IMR-90 (cell line): ENCODE measurements around the gene ATP11B. TPM values are rescaled to one million over a fixed set of nuclear protein-coding genes. Genes with fewer than 3 reads are reported as not detected.

Experiments used
- ATAC-seq: fragments of 200-7000 bp; cut with Tn5 transposase; 2 replicates; pipeline ENCODE4 v1.9.1; 2020; ENCODE audit warnings: low read depth, mild to moderate bottlenecking, moderate library complexity
- BruUV-seq: library from RNA; stranded (reverse); fragments of 400-500 nt; replicated peaks from 2 replicates; lab custom pipeline; 2021; lab: Mats Ljungman, UMichigan
- CTCF ChIA-PET: fragments of 300-600 bp; formaldehyde crosslinking; extraction: SDS; loops from one replicate; lab custom pipeline; 2021; ENCODE audit warnings: antibody characterized with exemption; lab: Yijun Ruan, JAX
- POLR2A ChIA-PET: fragments of 300-600 bp; sonication (Branson Sonifier 250); formaldehyde crosslinking; loops from one replicate; lab custom pipeline; 2022; ENCODE audit warnings: antibody characterized with exemption; ENCODE audit not compliant: unreplicated experiment; lab: Charles Lee
- DNase-seq: peaks from one replicate; pipeline ENCODE4 v3.0.0; 2013
- H2AFZ ChIP-seq: replicated peaks from 2 replicates; pipeline ENCODE3; 2013; ENCODE audit warnings: low read length, mild to moderate bottlenecking; ENCODE audit not compliant: poor library complexity
- H2AK5ac ChIP-seq: 2 replicates; pipeline ENCODE4 v1.6.1; 2013; ENCODE audit warnings: low read depth, low read length, inconsistent platforms
- H2AK9ac ChIP-seq: replicated peaks from 2 replicates; pipeline ENCODE3; 2013; ENCODE audit warnings: mild to moderate bottlenecking, low read depth, low read length, moderate library complexity; ENCODE audit not compliant: poor library complexity
- H2BK120ac ChIP-seq: 2 replicates; pipeline ENCODE4 v1.6.1; 2013; ENCODE audit warnings: low read depth, low read length, inconsistent platforms
- H2BK15ac ChIP-seq: 3 replicates; pipeline ENCODE4 v1.6.1; 2013; ENCODE audit warnings: low read depth, low read length, inconsistent platforms
- H2BK20ac ChIP-seq: 2 replicates; pipeline ENCODE4 v1.6.1; 2013; ENCODE audit warnings: low read depth, mild to moderate bottlenecking, inconsistent platforms, low read length, moderate library complexity
- H2BK5ac ChIP-seq: 2 replicates; pipeline ENCODE4 v1.6.1; 2013; ENCODE audit warnings: mild to moderate bottlenecking, low read depth, low read length, inconsistent platforms; ENCODE audit not compliant: poor library complexity, severe bottlenecking
- H3K14ac ChIP-seq: replicated peaks from 2 replicates; pipeline ENCODE4 v1.6.1; 2013; ENCODE audit warnings: low read depth, low read length, inconsistent platforms
- H3K18ac ChIP-seq: 2 replicates; pipeline ENCODE4 v1.6.1; 2013; ENCODE audit warnings: low read depth, low read length, control low read depth
- H3K23ac ChIP-seq: 2 replicates; pipeline ENCODE4 v1.6.1; 2013; ENCODE audit warnings: low read depth, low read length, inconsistent platforms
- H3K27ac ChIP-seq: 2 replicates; pipeline ENCODE4 v1.5.1; 2013; ENCODE audit warnings: mild to moderate bottlenecking, control low read depth, low read length; ENCODE audit not compliant: insufficient read depth
- H3K27me3 ChIP-seq: 2 replicates; pipeline ENCODE4 v1.6.1; 2013; ENCODE audit warnings: low read length; ENCODE audit not compliant: control insufficient read depth, insufficient read depth
- H3K36me3 ChIP-seq: 2 replicates; pipeline ENCODE4 v1.6.1; 2013; ENCODE audit warnings: low read length, mixed read lengths; ENCODE audit not compliant: control insufficient read depth, insufficient read depth
- H3K4ac ChIP-seq: 2 replicates; pipeline ENCODE4 v1.6.1; 2013; ENCODE audit warnings: low read depth, low read length, inconsistent platforms
- H3K4me1 ChIP-seq: 2 replicates; pipeline ENCODE4 v1.6.1; 2013; ENCODE audit warnings: low read length, mixed read lengths; ENCODE audit not compliant: control insufficient read depth, insufficient read depth
- H3K4me2 ChIP-seq: 2 replicates; pipeline ENCODE4 v1.6.1; 2013; ENCODE audit warnings: low read depth, mild to moderate bottlenecking, control low read depth, low read length, moderate library complexity
- H3K4me3 ChIP-seq: 2 replicates; pipeline ENCODE4 v1.5.1; 2013; ENCODE audit warnings: low read depth, mild to moderate bottlenecking, control low read depth, low read length, moderate library complexity; ENCODE audit not compliant: insufficient read depth
- H3K56ac ChIP-seq: 2 replicates; pipeline ENCODE4 v1.6.1; 2013; ENCODE audit warnings: low read length, inconsistent platforms; ENCODE audit not compliant: insufficient read depth; ENCODE audit errors: extremely low read depth
- H3K79me1 ChIP-seq, 2 experiments: 2 replicates each; pipeline ENCODE4 v1.6.1; 2013; ENCODE audit warnings: low read length in 2 of 2, inconsistent platforms in 1 of 2, low read depth in 1 of 2
- H3K9ac ChIP-seq: 2 replicates; pipeline ENCODE4 v1.6.1; 2013; ENCODE audit warnings: low read depth, low read length, control low read depth
- H3K9me1 ChIP-seq: 2 replicates; pipeline ENCODE4 v1.6.1; 2013; ENCODE audit warnings: low read length, inconsistent platforms; ENCODE audit not compliant: insufficient read depth
- H3K9me3 ChIP-seq: 2 replicates; pipeline ENCODE4 v1.6.1; 2013; ENCODE audit warnings: low read length; ENCODE audit not compliant: control insufficient read depth, insufficient read depth
- H4K20me1 ChIP-seq: 2 replicates; pipeline ENCODE4 v1.6.1; 2013; ENCODE audit warnings: low read length, inconsistent platforms; ENCODE audit not compliant: insufficient read depth
- H4K5ac ChIP-seq: 2 replicates; pipeline ENCODE4 v1.6.1; 2013; ENCODE audit warnings: mild to moderate bottlenecking, low read depth, low read length, control low read depth
- H4K8ac ChIP-seq, 2 experiments: 2 replicates each; pipeline ENCODE4 v1.6.1; 2013; ENCODE audit warnings: low read depth in 2 of 2, low read length in 2 of 2, control low read depth in 1 of 2, inconsistent platforms in 1 of 2
- H4K91ac ChIP-seq: 2 replicates; pipeline ENCODE4 v1.6.1; 2013; ENCODE audit warnings: low read depth, low read length, inconsistent platforms; ENCODE audit not compliant: insufficient read depth
- CEBPB ChIP-seq: IDR thresholded peaks from 2 replicates; pipeline ENCODE4 v1.6.1; 2012; ENCODE audit warnings: low read depth, low read length, improper control_type of control experiment
- CTCF ChIP-seq: conservative IDR thresholded peaks from 2 replicates; pipeline ENCODE4 v1.5.1; 2012; ENCODE audit warnings: mild to moderate bottlenecking, low read depth, low read length, improper control_type of control experiment
- ELK1 ChIP-seq: fragments of 150-350 bp; IDR thresholded peaks from 2 replicates; pipeline ENCODE4 v1.6.1; 2016; ENCODE audit warnings: low read depth, mild to moderate bottlenecking, low read length, moderate library complexity, borderline replicate concordance
- WGBS, 2 experiments: methylation state at CpG; one replicate each; pipeline versions ENCODE4 v1.1.5 to v1.1.7; 2013; ENCODE audit warnings: missing lambda C conversion rate in 2 of 2; ENCODE audit not compliant: insufficient read length in 1 of 2; ENCODE audit errors: extremely low coverage in 2 of 2; 5-methylcytosine and 5-hydroxymethylcytosine counted together
- dilution Hi-C: fragments of 300-500 bp; cut with HindIII; formaldehyde crosslinking; loops from one replicate; pipeline ENCODE4 v1.14.3; 2018; ENCODE audit warnings: low sequenced_read_pairs; ENCODE audit not compliant: unreplicated experiment
- in situ Hi-C: fragments of 300-500 bp; cut with MboI; formaldehyde crosslinking; loops from 3 replicates; pipeline ENCODE4 v1.14.3; 2019; ENCODE audit warnings: low sequenced_read_pairs, inconsistent platforms, mixed read lengths
- intact Hi-C: fragments of 100-400 bp; cut with micrococcal nuclease; formaldehyde crosslinking; loops from 2 replicates; pipeline ENCODE4 v1.10.0; 2022
- polyA plus RNA-seq, 3 experiments: library from polyadenylated mRNA; depleted of rRNA; stranded (reverse); fragments of >200 nt; gene quantifications; 2 replicates each; pipeline ENCODE4 v1.2.3, GENCODE V29; 2012; ENCODE audit warnings: low replicate concordance in 1 of 3
- total RNA-seq: library from RNA; depleted of rRNA; stranded (reverse); fragments of >200 nt; gene quantifications from 2 replicates; pipeline ENCODE4 v1.2.3, GENCODE V29; 2012

ATP11B gene
- total and polyA plus RNA-seq, 2 of the 4 experiments (the other 2 are of a cell fraction): 10.0 to 39.6 TPM

GRCh38 chr3:182967218-182968204 is 174.2 kb downstream of the ATP11B start:
- H4K8ac ChIP-seq: no peak overlapping the region
- no peak overlapping the region for H3K56ac ChIP-seq
- H3K36me3 ChIP-seq: peaks cover 2% of the 10 kb centered on the region; the same call in 1 of the 2 replicates
- no peaks in the 10 kb centered on the region for H3K9me3 ChIP-seq
- 0 out of 2 replicates have a peak overlapping the region, but pooled peaks have one; percentile 29 for H3K23ac ChIP-seq
- H4K91ac ChIP-seq: no peak overlapping the region
- no peak for TF ChIP-seq CTCF
- no peak for TF ChIP-seq CEBPB
- TF ChIP-seq ELK1: no peak
- no peak overlapping the region for H2BK20ac ChIP-seq
- H2BK120ac ChIP-seq: no peak overlapping the region
- in situ Hi-C loops (no loop called here), intact Hi-C loops (no loop called here), dilution Hi-C loops (no loop called here)
- CTCF ChIA-PET: no interaction called here
- no peak for DNase-seq
- no peak overlapping the region for H2BK15ac ChIP-seq
- no peak overlapping the region for H2BK5ac ChIP-seq
- H2AK9ac ChIP-seq: no peak overlapping the region
- H3K27me3 ChIP-seq: no peaks in the 10 kb centered on the region
- peaks cover 6% of the 10 kb centered on the region for H4K20me1 ChIP-seq
- peaks cover 21 to 49% of the 10 kb centered on the region in 2 experiments for H3K79me1 ChIP-seq
- H3K27ac ChIP-seq: no peak overlapping the region
- H3K4me1 ChIP-seq: peaks cover 11% of the 10 kb centered on the region
- no peak overlapping the region for H3K4ac ChIP-seq
- H3K9ac ChIP-seq: no peak overlapping the region
- BruUV-seq: no TSS peak
- no peak overlapping the region for H3K18ac ChIP-seq
- H3K14ac ChIP-seq: no peak overlapping the region
- H3K4me2 ChIP-seq: no peak overlapping the region
- no peak for ATAC-seq
- H2AK5ac ChIP-seq: no peak overlapping the region
- WGBS, 2 experiments: no CpG with 5 or more reads among the region's 6 CpGs
- H4K5ac ChIP-seq: no peak overlapping the region
- POLR2A ChIA-PET: no interaction called here
- peaks cover 10% of the 10 kb centered on the region for H3K9me1 ChIP-seq
- H2AFZ ChIP-seq: no peak overlapping the region
- H3K4me3 ChIP-seq: no peak overlapping the region
